Naive thymus-derived CD8-positive, alpha-beta T cell (primary cell): ENCODE results near the gene TESK1. TPM values are rescaled to one million over a fixed set of nuclear protein-coding genes. Genes with fewer than 3 reads are reported as not detected.
"Not testable (repeated sequence)": the region's sequence is repeated elsewhere in the genome, so short reads cannot be mapped to it uniquely, and the experiment has no call there.

Experiments used
- ATAC-seq, 2 donors: fragments of 150-1000 bp; cut with Tn5 transposase in 1 of 2; sonication (Bioruptor Pico), chemical (Tn5 transposase) in 1 of 2; 1 replicate in 1 of 2; 2 replicates in 1 of 2; pipeline ENCODE4 v1.10.0; 2021; ENCODE audit warnings: mild to moderate bottlenecking in 2 of 2, moderate library complexity in 2 of 2
- POLR2A ChIA-PET: fragments of 350-600 bp; sonication (Branson Sonifier 250); formaldehyde crosslinking; loops from one replicate; lab custom pipeline; 2021; ENCODE audit warnings: antibody characterized with exemption; lab: Charles Lee
- DNase-seq, 10 donors: peaks; one replicate each; pipeline versions ENCODE4 v3.0.0 to v3.0.0-alpha.2; 2020 to 2022
- H3K27ac Mint-ChIP-seq, 10 donors: one replicate each; pipeline ENCODE4 v1.8.0; 2020 to 2022; ENCODE audit warnings: mild to moderate bottlenecking in 10 of 10, mixed read lengths in 10 of 10, moderate library complexity in 4 of 10, inconsistent platforms in 1 of 10
- H3K27me3 Mint-ChIP-seq, 5 donors: one replicate each; pipeline ENCODE4 v1.8.0; 2021 to 2022; ENCODE audit warnings: mixed read lengths in 5 of 5
- H3K36me3 Mint-ChIP-seq, 3 donors: one replicate each; pipeline ENCODE4 v1.8.0; 2020 to 2022; ENCODE audit warnings: mixed read lengths in 3 of 3, mild to moderate bottlenecking in 2 of 3, inconsistent platforms in 1 of 3
- H3K4me1 Mint-ChIP-seq, 4 donors: one replicate each; pipeline ENCODE4 v1.8.0; 2021 to 2022; ENCODE audit warnings: mixed read lengths in 4 of 4
- H3K4me3 Mint-ChIP-seq, 10 donors: one replicate each; pipeline ENCODE4 v1.8.0; 2020 to 2022; ENCODE audit warnings: mild to moderate bottlenecking in 10 of 10, mixed read lengths in 10 of 10, moderate library complexity in 6 of 10, inconsistent platforms in 1 of 10
- H3K9me3 Mint-ChIP-seq, 9 donors: one replicate each; pipeline ENCODE4 v1.8.0; 2020 to 2022; ENCODE audit warnings: mixed read lengths in 9 of 9, mild to moderate bottlenecking in 3 of 9, inconsistent platforms in 1 of 9, moderate library complexity in 1 of 9
- polyA plus RNA-seq, 3 donors: library from polyadenylated mRNA; unstranded; fragments of 300-500 nt; fragmentation: Illumina TruSeq; gene quantifications; one replicate each; pipeline ENCODE4 v1.2.3, GENCODE V29; 2021
- total RNA-seq, 8 experiments: library from RNA in 2 of 8; stranded (reverse) in 2 of 8; gene quantifications; one replicate each; pipeline ENCODE4 v1.2.3 and lab custom pipeline; 2021 to 2026

The TESK1 gene
- total and polyA plus RNA-seq, 5 experiments from 2014 or later = 3.0 to 44.4 (median 8.1) TPM

DNA sequence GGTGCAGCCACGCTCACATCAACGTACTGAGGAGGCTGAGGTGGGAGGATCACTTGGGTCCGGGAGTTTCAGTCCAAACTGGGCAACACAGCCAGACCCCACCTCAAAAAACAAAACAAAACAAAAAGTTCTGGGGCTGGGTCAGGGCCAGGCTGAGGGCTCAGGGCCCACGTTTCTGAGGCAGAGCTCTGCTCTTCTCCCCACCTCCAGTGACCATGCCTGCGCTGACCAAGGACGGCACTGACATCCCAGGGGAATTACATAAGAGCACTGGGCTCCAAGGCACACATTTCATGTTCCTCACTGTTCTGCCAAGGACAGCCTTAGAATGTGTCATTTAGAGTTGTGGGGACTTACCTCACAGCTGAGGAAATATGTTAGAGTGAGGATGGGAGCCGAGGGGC lies 40.4 kb upstream of the TESK1 start:
- Mint-ChIP-seq H3K36me3 (peaks cover 0 to 4% (median 0%) of the 10 kb centered on the region in 3 donors), H3K4me1 (peaks cover 0 to 8% (median 4%) of the 10 kb centered on the region in 4 donors), H3K27me3 (no peaks in the 10 kb centered on the region), H3K27ac (no peak overlapping the region), H3K9me3 (no peaks in the 10 kb centered on the region), H3K4me3 (no peak overlapping the region)
- ATAC-seq (no peak), DNase-seq (no peak)
- POLR2A ChIA-PET = no interaction called here

- ATAC-seq = no peak
Measured at GRCh38 chr9:35566417-35566816, 38.6 kb upstream of the TESK1 start.

DNA sequence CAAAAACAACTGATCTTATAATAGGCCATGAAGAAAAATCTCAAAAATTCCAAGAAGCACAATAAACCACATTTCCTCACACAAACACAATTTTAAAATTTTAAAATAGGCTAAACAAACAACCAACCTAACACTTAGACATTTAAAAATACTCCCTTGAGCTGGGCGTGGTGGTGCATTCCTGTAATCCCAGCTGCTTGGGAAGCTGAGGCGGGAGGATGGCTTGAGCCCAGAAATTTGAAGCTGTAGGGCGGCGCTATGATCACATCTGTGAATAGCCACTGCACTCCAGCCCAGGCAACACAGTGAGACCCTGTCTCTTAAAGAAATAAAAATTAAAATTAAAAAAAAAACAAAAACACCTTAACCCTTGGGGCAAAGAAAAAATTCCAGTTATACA lies 36.9 kb upstream of the TESK1 start:
- POLR2A ChIA-PET = no interaction called here
- no peaks in the 10 kb centered on the region for H3K27me3 Mint-ChIP-seq
- H3K9me3 Mint-ChIP-seq = no peaks in the 10 kb centered on the region
- no peak overlapping the region for H3K27ac Mint-ChIP-seq
- DNase-seq = no peak
- peaks cover 8 to 22% (median 9%) of the 10 kb centered on the region in 4 donors for H3K4me1 Mint-ChIP-seq
- H3K36me3 Mint-ChIP-seq = peaks cover 0 to 2% (median 0%) of the 10 kb centered on the region in 3 donors
- no peak overlapping the region for H3K4me3 Mint-ChIP-seq
- no peak for ATAC-seq

More at GRCh38 chr9:35566417-35566816, 38.6 kb upstream of the TESK1 start:
- Mint-ChIP-seq H3K27ac (no peak overlapping the region), H3K4me1 (peaks cover 8 to 22% (median 10%) of the 10 kb centered on the region in 4 donors), H3K9me3 (no peaks in the 10 kb centered on the region), H3K27me3 (no peaks in the 10 kb centered on the region), H3K4me3 (no peak overlapping the region), H3K36me3 (peaks cover 0 to 4% (median 0%) of the 10 kb centered on the region in 3 donors)
- DNase-seq = no peak
- POLR2A ChIA-PET = no interaction called here

- Mint-ChIP-seq H3K36me3 (peaks cover 0 to 2% (median 0%) of the 10 kb centered on the region in 3 donors), H3K9me3 (no peaks in the 10 kb centered on the region), H3K4me1 (peaks cover 7 to 22% (median 8%) of the 10 kb centered on the region in 4 donors), H3K27me3 (no peaks in the 10 kb centered on the region), H3K4me3 (no peak overlapping the region), H3K27ac (no peak overlapping the region)
- ATAC-seq (no peak), DNase-seq (no peak)
- POLR2A ChIA-PET = no interaction called here
Measured at GRCh38 chr9:35569206-35569605, 35.9 kb upstream of the TESK1 start.

DNA sequence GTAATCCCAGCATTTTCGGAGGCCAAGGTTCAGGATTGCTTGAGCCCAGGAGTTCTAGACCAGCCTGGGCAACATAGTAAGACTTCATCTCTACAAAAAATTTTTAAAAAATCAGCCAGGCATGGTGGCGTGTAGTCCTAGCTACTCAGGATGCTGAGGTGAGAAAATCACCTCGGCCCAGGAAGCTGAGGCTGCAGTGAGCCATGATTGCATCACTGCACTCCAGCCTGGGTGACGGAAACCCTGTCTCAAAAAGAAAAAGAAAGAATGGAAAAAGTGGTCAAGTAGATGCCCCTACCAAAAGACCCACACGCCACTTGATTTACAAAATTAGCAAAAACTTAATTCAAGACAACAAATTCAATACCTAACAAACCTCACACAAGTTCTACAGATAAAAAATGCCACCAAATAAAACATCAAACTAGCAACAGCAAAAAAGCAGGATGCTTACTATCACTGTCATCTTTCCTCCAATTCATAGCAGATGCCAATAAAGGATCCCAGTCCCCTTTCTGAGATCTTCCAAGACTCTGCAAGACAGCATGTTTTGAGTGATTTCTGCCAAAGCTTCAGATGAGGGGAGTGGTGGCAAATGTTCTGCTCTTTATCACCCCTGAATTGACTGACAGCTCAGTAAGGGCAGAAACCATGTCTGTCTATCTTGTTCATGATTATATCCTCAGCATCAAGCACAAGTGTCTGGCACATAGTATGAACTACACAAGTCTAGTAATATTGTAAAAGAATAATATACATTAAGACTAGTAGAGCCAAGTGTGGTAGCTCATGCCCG lies 34.2 kb upstream of the TESK1 start:
- Mint-ChIP-seq H3K27ac (peak overlapping the region in 8 of 10 donors; percentile 5 to 75 (median 38)), H3K4me1 (peaks cover 6 to 22% (median 8%) of the 10 kb centered on the region in 4 donors), H3K27me3 (no peaks in the 10 kb centered on the region), H3K4me3 (no peak overlapping the region), H3K9me3 (no peaks in the 10 kb centered on the region), H3K36me3 (no peaks in the 10 kb centered on the region)
- ATAC-seq = no peak
- no peak for DNase-seq
- POLR2A ChIA-PET = no interaction called here

DNA sequence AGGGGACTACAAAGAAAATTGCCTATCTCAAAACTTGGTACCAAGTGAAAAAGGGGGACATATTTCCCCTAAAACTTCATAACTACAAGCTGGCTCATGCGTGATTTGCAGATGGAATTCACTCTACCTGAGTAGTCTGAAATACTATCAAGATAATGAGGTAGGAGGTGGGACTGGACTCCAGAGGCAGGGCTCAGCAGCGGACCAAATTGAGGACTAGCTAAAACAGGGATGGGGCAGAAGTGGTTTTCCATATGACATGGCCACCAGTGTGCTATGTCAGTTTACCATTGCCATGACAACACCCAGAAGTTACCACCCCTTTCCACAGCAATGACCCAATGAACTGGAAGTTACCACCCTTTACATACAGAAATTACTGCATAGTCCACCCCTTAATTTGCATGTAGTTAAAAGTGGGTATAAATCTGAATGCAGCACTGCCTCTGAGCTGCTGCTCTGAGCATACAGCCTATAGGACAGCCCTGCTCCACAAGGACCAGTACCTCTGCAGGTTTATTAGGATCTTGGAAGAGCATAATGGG lies 30.4 kb upstream of the TESK1 start:
- peaks cover 0 to 7% (median 4%) of the 10 kb centered on the region in 9 donors for H3K9me3 Mint-ChIP-seq
- H3K4me3 Mint-ChIP-seq = no peak overlapping the region
- H3K4me1 Mint-ChIP-seq = peaks cover 3 to 15% (median 7%) of the 10 kb centered on the region in 4 donors
- H3K27me3 Mint-ChIP-seq = peaks cover 0 to 3% (median 0%) of the 10 kb centered on the region in 5 donors
- peaks cover under 1 to 9% (median 5%) of the 10 kb centered on the region in 3 donors for H3K36me3 Mint-ChIP-seq
- H3K27ac Mint-ChIP-seq = no peak overlapping the region
- DNase-seq (no peak), ATAC-seq (no peak)
- POLR2A ChIA-PET = no interaction called here

DNA sequence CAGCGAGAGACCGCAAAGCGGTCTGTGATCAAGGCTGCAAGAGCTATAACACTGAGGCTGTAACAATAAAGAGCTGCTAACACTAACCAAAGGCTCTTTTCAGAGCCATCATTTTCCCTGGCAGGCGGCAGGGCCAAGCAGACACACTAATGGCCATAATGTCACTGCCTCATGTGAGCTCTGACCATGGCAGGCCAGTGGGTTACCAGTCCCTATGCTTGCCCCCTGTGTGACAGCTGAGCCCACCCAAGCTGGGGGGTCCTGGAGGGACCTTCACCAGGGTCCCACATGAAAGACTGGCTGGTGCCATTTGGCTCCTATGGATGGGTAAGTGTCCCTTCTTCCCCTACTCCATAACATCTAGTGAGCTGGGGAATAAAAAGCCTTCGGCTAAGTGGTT lies 29.6 kb upstream of the TESK1 start:
- no peak for ATAC-seq
- Mint-ChIP-seq H3K9me3 (peaks cover 0 to 13% (median 10%) of the 10 kb centered on the region in 9 donors), H3K36me3 (peaks cover 4 to 15% (median 10%) of the 10 kb centered on the region in 3 donors), H3K4me3 (no peak overlapping the region), H3K27me3 (peaks cover 0 to 5% (median 0%) of the 10 kb centered on the region in 5 donors), H3K27ac (no peak overlapping the region), H3K4me1 (peaks cover 0 to 8% (median 7%) of the 10 kb centered on the region in 4 donors)
- POLR2A ChIA-PET = no interaction called here
- DNase-seq = no peak

DNA sequence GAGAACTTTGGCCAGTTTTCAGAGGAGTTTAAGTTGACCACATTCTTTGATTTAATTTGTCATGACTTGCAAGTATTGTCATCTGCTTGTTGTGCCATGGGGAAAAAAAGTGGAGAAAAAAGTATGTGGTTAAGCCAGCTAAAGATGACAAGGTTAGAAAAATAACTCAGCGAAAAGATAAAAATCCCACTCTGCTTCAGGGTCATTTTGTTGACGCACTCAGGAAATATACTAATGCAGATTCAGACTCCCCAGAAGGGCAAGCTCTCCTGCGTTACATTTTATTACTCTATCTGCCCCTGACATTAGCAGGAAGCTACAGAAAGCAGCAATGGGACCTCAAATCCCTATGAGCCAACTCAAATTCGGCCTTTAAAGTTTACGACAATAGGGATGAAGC lies 27.6 kb upstream of the TESK1 start:
- Mint-ChIP-seq H3K9me3 (peaks cover 0 to 25% (median 15%) of the 10 kb centered on the region in 9 donors), H3K27me3 (peaks cover 0 to 5% (median 0%) of the 10 kb centered on the region in 5 donors), H3K27ac (no peak overlapping the region), H3K36me3 (peaks cover 11 to 32% (median 18%) of the 10 kb centered on the region in 3 donors), H3K4me1 (peaks cover 0 to 2% (median 0%) of the 10 kb centered on the region in 4 donors), H3K4me3 (no peak overlapping the region)
- ATAC-seq (no peak), DNase-seq (no peak)
- POLR2A ChIA-PET = no interaction called here

GRCh38 chr9:35579130-35579529 lies 25.9 kb upstream of the TESK1 start:
- POLR2A ChIA-PET = no interaction called here
- peaks cover 0 to 2% (median 0%) of the 10 kb centered on the region in 4 donors for H3K4me1 Mint-ChIP-seq

DNA sequence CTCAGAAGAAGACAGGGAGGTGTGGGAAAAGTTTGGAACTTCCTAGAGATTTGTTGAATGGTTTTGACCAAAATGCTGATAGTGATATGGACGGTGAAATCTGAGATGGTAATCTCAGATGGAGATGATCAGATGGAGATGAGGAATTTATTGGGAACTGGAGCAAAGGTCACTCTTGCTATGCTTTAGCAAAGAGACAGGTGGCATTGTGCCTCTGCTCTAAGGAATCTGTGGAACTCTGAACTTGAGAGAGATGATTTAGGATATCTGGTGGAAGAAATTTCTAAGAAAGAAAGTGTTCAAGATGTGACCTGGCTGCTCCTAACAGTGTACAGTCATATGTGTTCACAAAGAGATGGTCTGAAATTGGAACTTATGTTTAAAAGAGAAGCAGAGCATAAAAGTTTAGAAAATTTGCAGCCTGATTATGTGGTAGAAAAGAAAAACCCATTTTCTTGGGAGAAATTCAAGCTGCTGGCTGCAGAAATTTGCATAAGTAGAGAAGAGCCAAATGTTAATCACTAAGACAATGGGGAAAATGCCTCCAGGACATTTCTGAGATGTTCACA lies 25.3 kb upstream of the TESK1 start:
- H3K36me3 Mint-ChIP-seq = peaks cover 13 to 35% (median 18%) of the 10 kb centered on the region in 3 donors
- H3K4me1 Mint-ChIP-seq, H3K27ac Mint-ChIP-seq, ATAC-seq, H3K4me3 Mint-ChIP-seq, DNase-seq, POLR2A ChIA-PET, H3K27me3 Mint-ChIP-seq: not testable (repeated sequence)
- H3K9me3 Mint-ChIP-seq = peaks cover 0 to 25% (median 15%) of the 10 kb centered on the region in 9 donors

More at GRCh38 chr9:35579130-35579529, 25.9 kb upstream of the TESK1 start:
- DNase-seq (no peak), ATAC-seq (no peak)
- Mint-ChIP-seq H3K27ac (no peak overlapping the region), H3K4me3 (no peak overlapping the region), H3K36me3 (peaks cover 13 to 32% (median 18%) of the 10 kb centered on the region in 3 donors), H3K9me3 (peaks cover 0 to 25% (median 15%) of the 10 kb centered on the region in 9 donors), H3K27me3 (peaks cover 0 to 5% (median 0%) of the 10 kb centered on the region in 5 donors)

DNA sequence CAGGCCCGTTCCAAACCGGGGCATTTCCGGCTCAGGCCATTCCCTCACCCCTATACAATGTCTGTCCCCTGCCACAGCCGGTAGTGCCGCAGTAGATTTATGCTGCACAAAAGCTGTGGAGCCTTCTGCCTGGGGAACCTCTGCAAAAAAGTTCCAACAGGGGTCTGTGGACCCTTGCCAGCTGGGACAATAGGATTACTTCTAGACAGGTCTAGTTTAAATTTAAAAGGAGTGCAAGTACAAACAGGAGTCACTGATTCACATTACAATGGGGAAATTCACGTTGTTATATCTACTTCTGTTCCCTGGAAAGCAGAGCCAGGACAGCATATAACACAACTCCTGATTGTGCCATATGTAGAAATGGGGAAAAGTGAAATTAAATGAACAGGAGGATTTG lies 21.5 kb upstream of the TESK1 start:
- Mint-ChIP-seq H3K9me3 (peaks cover 0 to 46% (median 22%) of the 10 kb centered on the region in 9 donors), H3K36me3 (peaks cover 25 to 55% (median 28%) of the 10 kb centered on the region in 3 donors)
- H3K27me3 Mint-ChIP-seq, H3K4me1 Mint-ChIP-seq, H3K27ac Mint-ChIP-seq, DNase-seq, ATAC-seq, POLR2A ChIA-PET, H3K4me3 Mint-ChIP-seq: not testable (repeated sequence)

DNA sequence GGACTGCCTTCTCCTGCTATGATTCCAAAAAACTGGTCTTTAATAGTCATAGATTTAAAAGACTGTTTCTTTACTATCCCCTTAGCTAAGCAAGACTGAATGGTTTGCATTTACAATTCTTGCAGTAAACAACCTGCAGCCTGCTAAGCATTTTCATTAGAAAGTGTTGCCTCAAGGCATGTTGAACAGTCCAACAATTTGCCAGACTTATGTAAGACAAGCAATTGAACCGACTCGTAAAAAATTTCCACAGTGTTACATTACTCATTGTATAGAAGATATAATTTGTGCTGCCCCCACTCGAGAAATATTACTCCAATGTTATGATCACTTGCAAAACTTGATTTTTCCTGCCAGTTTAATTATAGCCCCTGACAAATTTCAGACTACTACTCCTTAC lies 20.4 kb upstream of the TESK1 start:
- DNase-seq, H3K27ac Mint-ChIP-seq, H3K4me3 Mint-ChIP-seq, ATAC-seq, POLR2A ChIA-PET, H3K27me3 Mint-ChIP-seq, H3K4me1 Mint-ChIP-seq: not testable (repeated sequence)
- peaks cover 0 to 40% (median 16%) of the 10 kb centered on the region in 9 donors for H3K9me3 Mint-ChIP-seq
- H3K36me3 Mint-ChIP-seq = peaks cover 22 to 48% (median 28%) of the 10 kb centered on the region in 3 donors

DNA sequence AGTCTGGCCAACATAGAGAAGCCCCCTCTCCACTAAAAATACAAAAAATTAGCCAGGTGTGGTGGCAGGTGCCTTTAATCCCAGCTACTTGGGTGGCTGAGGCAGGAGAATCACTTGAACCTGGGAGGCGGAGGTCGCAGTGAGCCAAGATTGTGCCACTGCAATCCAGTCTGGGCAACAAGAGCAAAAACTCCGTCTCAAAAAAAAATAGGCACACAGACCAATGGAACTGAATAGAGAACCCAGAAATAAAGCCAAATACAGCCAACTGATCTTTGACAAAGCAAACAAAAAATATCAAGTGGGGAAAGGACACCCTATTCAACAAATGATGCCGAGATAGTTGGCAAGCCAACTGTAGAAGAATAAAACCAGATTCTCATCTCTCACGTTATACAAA lies 16.6 kb upstream of the TESK1 start:
- H3K27ac Mint-ChIP-seq, POLR2A ChIA-PET, H3K27me3 Mint-ChIP-seq, H3K4me1 Mint-ChIP-seq, ATAC-seq, H3K4me3 Mint-ChIP-seq, DNase-seq: not testable (repeated sequence)
- peaks cover 18 to 50% (median 25%) of the 10 kb centered on the region in 3 donors for H3K36me3 Mint-ChIP-seq
- H3K9me3 Mint-ChIP-seq = peaks cover 5 to 39% (median 15%) of the 10 kb centered on the region in 9 donors
